SU-DHL-6 (cell line): ENCODE results near the gene TAS2R60.

Experiments
- H2AFZ ChIP-seq: fragments of 200-600 bp; sonication (generic); 2 replicates; pipeline ENCODE4 v1.6.1; 2014; ENCODE audit warnings: low read depth, mild to moderate bottlenecking, moderate library complexity, mixed read lengths, antibody characterized with exemption, low read length; ENCODE audit not compliant: severe bottlenecking
- H3F3A ChIP-seq: fragments of 200-600 bp; shearing (Covaris generic); 2 replicates; pipeline ENCODE4 v1.6.0; 2016; ENCODE audit warnings: antibody characterized with exemption, mild to moderate bottlenecking; ENCODE audit not compliant: insufficient read depth
- H3K27ac ChIP-seq: fragments of 200-600 bp; sonication (generic); 2 replicates; pipeline ENCODE4 v1.5.1; 2016; ENCODE audit warnings: low read depth, mild to moderate bottlenecking, low read length, moderate library complexity, mixed read lengths
- H3K27me3 ChIP-seq: fragments of 200-600 bp; sonication (generic), shearing (Covaris generic); 2 replicates; pipeline ENCODE4 v1.6.0; 2014; ENCODE audit warnings: mild to moderate bottlenecking, low read length
- H3K36me3 ChIP-seq: fragments of 200-600 bp; sonication (generic); 2 replicates; pipeline ENCODE4 v1.6.1; 2014; ENCODE audit warnings: mild to moderate bottlenecking, low read length, mixed read lengths
- H3K4me2 ChIP-seq: fragments of 300-600, 200-600 bp; shearing (Covaris generic), sonication (generic); 2 replicates; pipeline ENCODE4 v1.6.0; 2014; ENCODE audit warnings: low read length, low read depth, mild to moderate bottlenecking; ENCODE audit not compliant: poor library complexity, severe bottlenecking
- H3K4me3 ChIP-seq: fragments of 200-600 bp; sonication (generic); 2 replicates; pipeline ENCODE4 v1.5.1; 2014; ENCODE audit warnings: antibody characterized with exemption, low read length, mild to moderate bottlenecking, mixed read lengths; ENCODE audit not compliant: insufficient read depth, poor library complexity, severe bottlenecking
- H3K79me2 ChIP-seq: fragments of 200-600 bp; sonication (generic); 2 replicates; pipeline ENCODE4 v1.6.1; 2014; ENCODE audit warnings: mild to moderate bottlenecking, low read length, moderate library complexity; ENCODE audit not compliant: insufficient read depth
- H3K9ac ChIP-seq: fragments of 200-600 bp; sonication (generic); 2 replicates; pipeline ENCODE4 v1.7.0; 2014; ENCODE audit warnings: mild to moderate bottlenecking, low read length
- H3K9me2 ChIP-seq: fragments of 200-600 bp; sonication (generic); replicated peaks from 2 replicates; pipeline ENCODE4 v1.6.1; 2014; ENCODE audit warnings: low read length; ENCODE audit not compliant: insufficient read depth
- H3K9me3 ChIP-seq: fragments of 200-600 bp; sonication (generic); 2 replicates; pipeline ENCODE4 v1.6.1; 2014; ENCODE audit warnings: low read length, mixed read lengths; ENCODE audit not compliant: insufficient read depth
- H4K20me1 ChIP-seq: fragments of 200-600 bp; sonication (generic); 2 replicates; pipeline ENCODE4 v1.6.1; 2014; ENCODE audit warnings: low read depth, mild to moderate bottlenecking, antibody characterized with exemption, low read length, moderate library complexity, mixed read lengths
- CTCF ChIP-seq: fragments of 200-600 bp; sonication (generic); IDR thresholded peaks from one replicate; pipeline ENCODE4 v1.5.1; 2017; ENCODE audit warnings: antibody characterized with exemption, mild to moderate bottlenecking, low read length, moderate library complexity; ENCODE audit not compliant: insufficient read depth, poor library complexity, severe bottlenecking
- EZH2phosphoT487 ChIP-seq: fragments of 200-600 bp; sonication (generic), shearing (Covaris generic); conservative IDR thresholded peaks from 2 replicates; pipeline ENCODE4 v1.6.1; 2018; ENCODE audit warnings: mild to moderate bottlenecking, antibody characterized with exemption, low read length, moderate library complexity, mixed read lengths

TAS2R60 gene

DNA sequence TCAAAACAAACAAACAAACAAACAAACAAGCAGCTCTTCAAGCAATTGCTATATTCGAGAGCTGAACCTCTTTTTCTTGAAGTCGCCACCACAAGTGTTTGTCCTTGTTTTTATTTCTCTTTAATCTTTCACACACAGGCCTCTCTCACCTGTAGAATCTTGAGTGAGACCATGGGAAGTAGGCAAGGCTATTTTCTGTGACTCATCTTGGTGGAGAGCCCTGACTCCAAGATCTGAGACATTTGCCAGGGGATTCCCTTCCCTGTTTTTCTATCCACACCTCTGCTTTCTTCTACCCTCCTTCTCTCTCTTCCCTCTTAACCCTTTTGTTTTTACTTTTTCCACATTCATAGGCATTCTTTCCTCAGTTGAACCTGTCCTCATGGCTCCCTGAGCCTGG is 8.0 kb upstream of the TAS2R60 start:
- Histone ChIP-seq H3K4me2 (no peak overlapping the region), H3K9me3 (no peaks in the 10 kb centered on the region), H3K9me2 (no peaks in the 10 kb centered on the region), H3K4me3 (no peak overlapping the region), H3K9ac (no peak overlapping the region), H3K79me2 (no peaks in the 10 kb centered on the region), H4K20me1 (no peaks in the 10 kb centered on the region), H3K27ac (no peak overlapping the region), H3K27me3 (no peaks in the 10 kb centered on the region), H2AFZ (no peak overlapping the region), H3K36me3 (no peaks in the 10 kb centered on the region), H3F3A (no peaks in the 10 kb centered on the region)
- TF ChIP-seq EZH2phosphoT487 (no peak), CTCF (no peak)

GRCh38 chr7:143436325-143436946 is 6.8 kb upstream of the TAS2R60 start:
- H3K27ac ChIP-seq: no peak overlapping the region
- no peaks in the 10 kb centered on the region for H3F3A ChIP-seq
- H2AFZ ChIP-seq: no peak overlapping the region
- no peak overlapping the region for H3K4me2 ChIP-seq
- H3K27me3 ChIP-seq: no peaks in the 10 kb centered on the region
- H3K79me2 ChIP-seq: no peaks in the 10 kb centered on the region
- no peak for TF ChIP-seq EZH2phosphoT487
- no peak for TF ChIP-seq CTCF
- no peak overlapping the region for H3K9ac ChIP-seq
- no peaks in the 10 kb centered on the region for H4K20me1 ChIP-seq
- no peaks in the 10 kb centered on the region for H3K9me3 ChIP-seq
- no peak overlapping the region for H3K4me3 ChIP-seq
- H3K9me2 ChIP-seq: no peaks in the 10 kb centered on the region
- H3K36me3 ChIP-seq: no peaks in the 10 kb centered on the region

GRCh38 chr7:143437578-143437977 is 5.7 kb upstream of the TAS2R60 start:
- Histone ChIP-seq H3K9ac (no peak overlapping the region), H3K4me2 (no peak overlapping the region), H3K27me3 (no peaks in the 10 kb centered on the region), H3K9me3 (no peaks in the 10 kb centered on the region), H3K4me3 (no peak overlapping the region), H3K27ac (no peak overlapping the region), H3F3A (no peaks in the 10 kb centered on the region), H4K20me1 (no peaks in the 10 kb centered on the region), H2AFZ (no peak overlapping the region), H3K79me2 (no peaks in the 10 kb centered on the region), H3K36me3 (no peaks in the 10 kb centered on the region), H3K9me2 (no peaks in the 10 kb centered on the region)
- TF ChIP-seq EZH2phosphoT487: no peak
- TF ChIP-seq CTCF: no peak
